GM19240 (cell line): ENCODE results near the gene TGM1.

Source experiments
- DNase-seq: peaks from one replicate; pipeline ENCODE4 v3.0.0; 2011; ENCODE audit warnings: low spot score; ENCODE audit not compliant: insufficient read length

Gene TGM1

DNA sequence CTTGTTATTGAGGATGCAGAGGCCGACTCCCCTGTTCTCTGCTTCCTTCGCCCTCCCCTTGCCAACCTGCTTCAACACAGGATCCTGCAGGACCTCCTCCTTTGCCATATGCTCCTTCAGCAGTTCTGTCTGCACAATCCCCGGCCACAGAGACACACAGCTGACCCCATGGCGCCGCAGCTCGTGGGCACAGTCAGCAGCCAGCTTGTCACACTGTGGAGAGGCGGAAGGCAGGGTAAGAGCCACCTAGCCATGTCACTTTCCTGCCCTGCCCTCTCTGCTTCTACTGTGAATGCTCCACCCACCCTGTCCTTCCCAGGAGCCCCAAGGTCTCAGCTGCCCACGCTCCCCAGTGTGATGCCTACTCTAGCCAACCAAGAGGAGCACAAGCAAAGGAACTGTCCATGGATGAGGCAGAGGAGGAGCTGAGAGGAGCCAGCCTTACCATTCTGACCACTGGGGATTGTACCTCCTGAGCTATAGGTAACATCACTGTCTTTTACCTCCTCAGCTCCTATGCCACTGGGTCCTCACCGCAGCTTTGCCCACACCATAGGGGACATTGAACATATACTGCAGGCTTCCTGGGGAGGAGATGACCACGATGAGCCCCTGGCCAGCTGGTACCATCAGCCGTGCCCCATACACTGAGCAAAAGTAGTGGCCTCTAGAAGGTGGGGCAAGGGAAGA is 29.3 kb upstream of the TGM1 start:
- no peak for DNase-seq

GRCh38 chr14:24291446-24292117 is 28.6 kb upstream of the TGM1 start:
- DNase-seq: no peak

GRCh38 chr14:24290746-24291145 is 27.8 kb upstream of the TGM1 start:
- DNase-seq: no peak

GRCh38 chr14:24289649-24290280 is 26.8 kb upstream of the TGM1 start:
- no peak for DNase-seq

GRCh38 chr14:24286996-24287395 is 24.0 kb upstream of the TGM1 start:
- no peak for DNase-seq

GRCh38 chr14:24285351-24285750 is 22.4 kb upstream of the TGM1 start:
- DNase-seq: no peak

DNA sequence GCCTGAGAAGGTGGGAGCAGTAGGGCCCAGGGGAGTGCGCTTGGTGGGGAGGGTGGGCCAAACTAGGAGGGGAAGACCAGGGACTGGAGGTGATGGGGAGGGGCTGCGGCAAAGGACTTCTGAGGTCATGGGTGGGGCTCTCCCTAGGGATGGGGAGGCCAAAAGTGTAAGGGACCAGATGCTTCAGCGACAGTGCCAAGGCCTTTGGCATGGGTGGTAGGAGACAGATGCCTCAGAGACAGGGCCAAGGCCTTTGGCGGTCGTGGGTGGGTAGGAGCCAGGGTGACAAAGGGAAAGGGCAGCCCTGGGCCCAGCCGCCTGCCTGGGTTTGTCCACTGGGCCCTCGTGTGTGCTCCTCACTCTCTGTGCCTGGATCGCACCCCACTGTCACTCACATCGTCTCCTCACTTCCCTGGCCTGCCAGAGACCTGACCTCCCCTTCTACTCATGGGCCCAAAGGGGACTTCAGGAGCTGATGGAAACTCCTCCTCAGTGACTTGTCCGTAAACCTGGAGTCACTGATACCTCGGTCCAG is 21.6 kb upstream of the TGM1 start:
- DNase-seq: no peak

- no peak for DNase-seq
These were observed 21.0 kb upstream of the TGM1 start for GRCh38 chr14:24283796-24284460.

DNA sequence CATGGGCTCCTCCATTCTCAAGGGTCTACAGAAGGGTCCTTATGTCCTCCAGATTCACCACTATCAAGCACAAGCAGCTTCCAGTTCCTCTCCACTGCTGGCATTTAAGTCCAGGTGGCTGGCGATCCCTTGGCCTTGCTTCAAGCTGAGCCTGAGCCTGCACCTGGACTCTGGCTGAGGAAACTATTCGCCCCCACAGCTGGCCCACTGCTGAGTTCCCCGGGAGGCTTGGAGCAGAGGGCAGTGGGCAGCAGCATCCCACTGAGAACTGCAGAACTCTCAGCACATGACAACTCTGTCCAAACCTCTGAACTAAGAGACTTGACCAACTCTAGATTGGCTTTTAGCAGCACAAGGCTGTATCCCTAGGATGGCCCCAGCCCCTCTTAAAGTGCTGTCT is 19.8 kb upstream of the TGM1 start:
- no peak for DNase-seq

DNA sequence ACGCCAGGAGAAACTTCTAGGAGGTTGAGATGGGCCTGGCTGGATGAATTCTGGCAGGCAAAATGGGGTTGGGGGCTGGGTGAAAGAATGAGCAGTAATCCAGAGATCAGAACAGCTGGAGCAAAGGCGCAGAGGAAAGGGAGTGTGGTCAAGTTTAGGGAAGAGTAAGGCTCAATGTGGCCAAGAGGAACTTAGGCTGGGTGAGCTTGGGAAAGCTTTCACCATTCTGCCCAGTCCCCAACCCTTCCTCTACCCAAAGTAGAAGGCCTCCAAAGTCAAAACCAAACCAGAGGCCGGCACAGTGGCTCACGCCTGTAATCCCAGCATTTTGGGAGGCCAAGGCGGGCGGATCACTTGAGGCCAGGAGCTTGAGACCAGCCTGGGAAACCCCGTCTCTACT is 18.7 kb upstream of the TGM1 start:
- no peak for DNase-seq

DNA sequence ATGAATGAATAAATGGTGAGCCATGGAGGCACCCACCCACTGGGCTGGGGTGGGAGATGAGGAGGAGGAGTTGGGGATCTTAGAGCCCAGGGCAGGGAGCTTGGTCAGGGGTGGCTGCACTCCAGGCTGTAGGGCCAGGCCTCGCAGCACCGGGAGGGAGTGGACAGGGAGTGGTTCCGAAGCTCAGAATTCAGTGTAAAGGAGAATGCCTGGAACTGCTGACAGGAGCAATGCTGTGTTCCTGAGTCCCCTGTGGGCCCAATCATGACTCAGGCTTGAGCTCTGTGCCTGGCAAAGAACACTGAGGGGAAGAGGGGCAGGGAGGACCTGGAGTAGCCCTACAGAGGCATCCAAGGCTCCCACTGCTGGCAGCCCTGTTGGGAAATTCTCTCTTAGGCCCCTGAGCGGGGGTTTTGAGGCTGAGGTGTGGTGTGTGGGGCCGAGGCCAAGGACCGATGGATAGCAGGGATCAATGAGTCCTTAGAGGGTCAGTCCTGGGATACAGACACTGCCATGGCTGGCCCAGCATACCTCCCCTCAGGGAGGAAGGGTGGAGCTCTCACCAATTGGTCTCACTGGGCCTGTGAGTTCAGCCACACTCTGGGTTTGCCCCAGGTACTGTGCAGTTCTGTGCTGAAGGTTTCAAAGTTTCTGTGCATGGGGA is 18.0 kb upstream of the TGM1 start:
- DNase-seq: no peak

DNA sequence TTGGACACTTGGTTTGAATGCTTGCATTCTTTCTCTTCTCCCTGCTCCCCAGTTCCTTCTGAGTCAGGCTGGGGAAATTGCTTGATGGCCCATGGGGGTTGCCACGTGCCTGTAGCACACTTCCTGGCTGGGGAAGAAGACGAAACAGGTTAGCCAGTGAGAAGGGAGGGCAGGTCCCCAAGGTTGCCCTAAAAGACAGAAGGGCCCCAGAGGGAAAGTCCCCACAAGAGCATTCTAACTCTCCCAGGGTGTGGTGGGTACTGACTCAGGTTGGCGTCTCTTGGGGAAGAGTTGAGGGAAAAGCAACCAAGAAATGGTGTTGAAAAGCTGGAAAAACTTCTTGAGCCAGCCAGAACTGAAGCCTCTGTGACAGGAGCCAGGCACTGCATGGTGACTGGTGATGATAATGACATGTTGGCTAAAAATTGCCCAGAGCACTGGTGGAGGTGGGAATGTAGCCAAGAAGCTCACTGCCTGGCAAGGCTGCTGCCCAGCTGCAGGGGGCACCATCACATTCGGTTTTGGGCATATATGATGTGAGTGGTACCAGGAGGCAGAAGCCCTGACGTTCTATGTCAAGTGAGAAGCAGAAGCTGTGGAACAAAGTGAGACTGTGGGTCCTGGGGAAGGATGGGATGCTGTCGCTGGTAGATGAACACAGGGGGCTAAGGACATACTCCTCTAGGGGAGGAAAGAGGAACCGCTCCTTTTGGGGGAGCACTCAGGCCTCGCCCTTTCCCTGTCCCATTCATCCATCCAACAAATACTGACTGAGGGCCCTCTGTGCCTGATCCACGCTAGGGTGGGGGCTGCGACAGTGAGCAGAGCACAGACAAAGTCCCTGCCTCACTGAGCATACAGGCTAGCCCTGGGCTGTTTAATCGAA is 16.6 kb upstream of the TGM1 start:
- DNase-seq: no peak

DNA sequence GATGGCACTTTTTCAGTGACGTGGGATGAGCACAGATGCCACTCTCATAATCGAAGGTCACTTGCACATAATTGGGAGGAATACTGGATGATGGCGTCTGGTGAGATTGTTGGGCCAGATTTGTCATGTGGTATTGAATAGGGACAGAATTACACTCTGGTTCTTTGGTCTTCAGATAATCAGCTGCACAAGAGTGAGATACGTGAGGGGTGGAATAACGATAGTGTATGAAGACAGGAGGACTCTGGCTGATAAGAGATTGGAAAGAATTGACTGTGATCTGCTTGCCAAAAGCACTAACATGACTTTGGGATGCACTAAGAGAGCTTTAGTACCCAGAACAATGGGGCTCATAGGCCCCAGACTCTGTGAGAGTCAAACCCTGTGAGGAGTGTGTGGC is 15.4 kb upstream of the TGM1 start:
- DNase-seq: no peak

GRCh38 chr14:24277606-24278321 is 14.8 kb upstream of the TGM1 start:
- DNase-seq: no peak

DNA sequence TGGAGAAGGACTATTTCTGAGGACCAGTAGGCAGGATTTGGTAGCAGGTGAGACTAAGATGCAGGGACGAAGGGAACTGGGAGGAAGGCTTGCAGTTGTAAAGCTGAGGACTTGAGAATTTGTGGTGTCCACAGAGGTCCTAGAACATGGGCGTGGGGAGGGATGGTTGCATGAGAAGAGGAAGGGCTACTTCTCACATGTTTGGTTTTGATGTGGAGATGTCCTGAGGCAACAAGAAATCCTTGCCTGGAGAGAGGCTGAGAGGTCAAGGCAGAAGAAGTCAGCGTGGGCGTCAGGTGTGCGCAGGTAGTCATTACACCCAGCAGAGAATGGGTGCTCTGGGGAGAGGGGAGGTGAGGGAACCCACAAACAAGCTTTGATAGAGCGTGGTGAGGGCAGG is 14.1 kb upstream of the TGM1 start:
- DNase-seq: no peak

GRCh38 chr14:24274101-24274543 is 11.1 kb upstream of the TGM1 start:
- DNase-seq: peak; percentile 64

DNA sequence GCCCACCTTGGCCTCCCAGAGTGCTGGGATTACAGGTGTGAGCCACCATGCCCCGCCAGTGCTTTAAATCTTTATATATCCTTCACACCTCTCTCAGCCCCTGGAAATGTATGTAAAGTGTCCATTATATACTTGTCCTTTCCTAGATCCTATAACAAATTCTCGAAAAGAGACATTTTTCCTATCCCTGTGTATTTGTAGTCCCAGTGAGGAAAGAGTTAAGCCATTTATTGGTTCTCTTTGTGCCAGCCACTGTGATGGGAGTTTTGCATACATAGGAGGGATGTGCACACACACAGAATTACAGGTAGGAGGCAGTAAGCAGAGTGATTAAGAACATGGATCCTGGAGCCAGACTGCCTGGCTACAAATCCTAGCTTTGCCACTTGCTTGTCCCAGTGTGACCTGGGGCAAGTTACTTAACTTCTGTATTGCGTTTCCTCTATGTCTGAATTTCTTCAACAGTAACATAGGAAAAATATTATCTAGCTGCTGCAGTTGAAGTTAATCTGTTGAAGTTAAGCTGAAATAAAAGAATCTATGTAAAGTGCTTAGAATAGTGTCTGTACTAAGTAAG is 10.5 kb upstream of the TGM1 start:
- no peak for DNase-seq

GRCh38 chr14:24272467-24272866 is 9.5 kb upstream of the TGM1 start:
- DNase-seq: no peak

DNA sequence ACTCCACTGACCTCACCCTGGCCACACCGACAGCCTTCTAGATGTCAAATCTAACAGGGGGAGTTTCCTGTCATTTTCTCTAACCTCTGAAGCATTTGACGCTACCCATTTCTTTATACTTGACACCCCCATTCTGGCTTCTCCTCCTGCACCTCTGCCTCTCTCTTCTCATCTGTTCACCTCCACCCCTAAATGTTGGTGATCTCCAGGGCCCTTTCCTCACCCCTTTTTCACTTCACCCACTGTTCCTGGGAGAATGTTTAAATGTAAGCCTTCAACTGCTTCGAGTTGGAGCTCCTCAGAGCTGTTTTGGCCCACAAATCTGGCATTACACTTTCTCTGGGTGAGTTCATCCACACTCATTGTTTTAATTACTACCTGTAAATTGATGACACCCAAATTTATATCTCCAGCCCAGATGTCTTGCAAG is 8.9 kb upstream of the TGM1 start:
- DNase-seq: no peak
